ENCODE measurements around the gene LBH.

The LBH gene

DNA sequence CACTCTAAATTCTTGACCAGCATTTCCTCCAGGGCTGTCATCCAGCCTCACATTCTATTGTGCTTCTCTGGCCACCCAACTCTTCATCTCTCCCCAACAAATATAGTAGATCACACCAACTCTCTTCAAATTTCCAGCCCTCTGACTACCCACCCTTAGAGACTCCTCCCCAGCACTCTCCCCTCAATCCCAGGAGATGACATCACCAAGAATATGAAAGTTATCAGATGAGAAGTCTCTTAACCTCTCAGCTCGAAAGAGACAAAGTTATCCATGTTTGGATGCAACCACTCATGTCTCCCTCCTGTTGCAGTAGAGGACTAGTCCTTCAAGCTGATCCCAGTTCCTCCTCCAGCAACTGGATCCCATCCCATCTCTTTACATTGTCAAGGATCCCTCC, 47.1 kb downstream of the LBH start:
- no peak for DNase-seq

DNA sequence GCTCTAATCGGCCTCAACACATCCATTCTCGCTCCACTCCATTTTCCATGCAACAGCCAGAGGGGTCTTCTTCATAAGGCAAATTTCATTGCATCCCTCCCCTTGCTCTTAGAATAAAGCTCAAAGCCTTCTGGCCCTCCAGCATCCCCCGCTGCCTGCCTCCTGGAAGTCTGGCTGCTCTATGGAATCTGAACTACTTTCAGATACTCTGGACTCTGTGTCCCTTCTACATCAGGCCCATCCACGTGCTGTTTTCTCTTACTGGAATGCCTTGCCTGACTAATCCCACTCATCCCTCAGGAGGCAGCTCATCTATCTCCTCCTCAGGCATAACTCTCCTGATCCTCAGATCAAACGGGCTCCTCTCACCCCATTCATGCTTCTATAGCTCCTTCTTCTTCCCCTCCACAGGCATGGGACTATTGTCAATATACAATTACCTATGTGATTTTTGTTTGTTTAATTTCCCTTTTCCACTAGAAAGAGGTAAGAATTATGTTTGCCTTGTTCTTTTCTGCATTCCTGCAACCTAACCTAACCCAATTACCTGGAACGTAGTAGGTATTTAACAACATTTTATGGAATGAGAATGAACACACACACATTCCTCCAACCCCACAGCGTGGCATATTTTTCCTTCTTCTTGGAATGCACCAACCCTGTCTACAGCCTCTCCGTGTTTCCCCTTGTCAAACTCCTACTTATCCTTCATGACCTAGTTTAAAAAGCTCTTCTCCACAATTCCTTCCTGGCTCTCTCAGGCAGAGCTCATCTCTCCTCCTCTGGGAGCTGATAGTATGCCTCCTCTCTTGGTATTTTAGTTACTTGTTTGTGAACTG, 49.5 kb downstream of the LBH start:
- DNase-seq, result no peak

DNA sequence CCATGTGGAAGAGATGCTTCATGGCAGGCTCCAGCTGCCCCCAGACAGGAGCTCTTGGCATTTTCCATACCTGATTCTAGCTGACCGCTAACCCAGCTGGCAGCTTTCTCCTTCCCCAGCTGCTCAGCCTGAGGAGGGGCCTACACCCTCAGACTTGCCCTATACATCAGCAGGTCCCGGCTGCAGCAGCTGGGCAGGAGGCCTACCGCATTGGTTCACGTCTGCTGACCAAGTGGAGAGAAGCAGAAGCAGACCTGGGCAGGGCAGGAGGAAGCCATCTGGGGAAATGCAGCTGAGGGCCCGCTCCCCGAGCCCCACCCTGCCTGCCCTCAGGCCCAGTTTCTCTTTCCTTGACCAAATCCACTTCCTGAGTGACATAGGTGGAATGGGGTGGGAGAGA, 50.7 kb downstream of the LBH start:
- DNase-seq, result no peak

DNA sequence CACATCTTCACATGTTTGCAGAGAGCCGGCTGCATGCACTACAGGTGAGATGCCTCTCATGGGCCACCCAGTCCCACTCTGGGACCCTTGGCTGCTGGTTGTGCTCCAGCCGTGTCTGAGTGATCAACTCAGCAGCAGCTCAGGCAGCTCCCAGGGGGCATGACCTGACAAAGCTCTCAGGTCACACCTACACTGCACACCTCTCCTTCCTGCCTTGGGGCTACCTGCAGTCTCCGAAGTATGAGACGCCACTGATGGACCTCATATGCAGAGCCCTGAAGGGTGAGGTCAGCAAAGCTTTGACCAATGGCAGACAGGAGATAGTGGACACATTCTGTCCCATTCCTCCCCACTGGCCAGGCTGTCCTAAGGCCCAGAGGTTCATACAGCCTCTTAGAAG, 51.4 kb downstream of the LBH start:
- no peak for DNase-seq

DNA sequence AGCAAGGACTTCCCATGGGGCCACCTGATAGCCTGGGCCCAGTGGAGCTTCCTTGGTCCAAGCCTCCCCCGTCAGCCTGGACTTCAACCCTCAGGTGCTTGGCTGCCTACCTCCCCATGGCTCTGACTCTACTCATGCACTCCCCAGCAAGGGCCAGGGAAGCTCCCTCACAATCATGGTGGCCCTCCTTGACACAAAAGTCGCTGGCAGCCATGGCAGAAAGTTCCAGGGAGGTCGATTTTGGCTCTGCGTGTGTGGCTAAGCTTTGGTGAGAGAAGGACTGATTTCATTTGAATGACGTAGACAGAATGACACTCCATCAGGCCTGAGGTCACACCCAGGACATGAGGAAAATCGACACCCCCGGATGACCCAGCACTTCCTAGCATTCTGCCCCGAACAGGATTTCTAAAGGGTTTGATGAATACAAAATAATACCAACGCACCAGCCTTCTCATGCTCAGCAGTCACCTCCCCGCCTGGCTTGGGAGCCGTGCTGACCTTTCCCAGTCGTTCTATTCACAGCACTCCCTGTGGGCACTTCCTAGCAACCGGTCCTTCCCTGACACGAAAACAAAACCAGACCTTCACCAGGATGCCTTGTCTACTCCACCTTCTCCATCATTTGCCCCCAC, 52.7 kb downstream of the LBH start:
- no peak for DNase-seq

DNA sequence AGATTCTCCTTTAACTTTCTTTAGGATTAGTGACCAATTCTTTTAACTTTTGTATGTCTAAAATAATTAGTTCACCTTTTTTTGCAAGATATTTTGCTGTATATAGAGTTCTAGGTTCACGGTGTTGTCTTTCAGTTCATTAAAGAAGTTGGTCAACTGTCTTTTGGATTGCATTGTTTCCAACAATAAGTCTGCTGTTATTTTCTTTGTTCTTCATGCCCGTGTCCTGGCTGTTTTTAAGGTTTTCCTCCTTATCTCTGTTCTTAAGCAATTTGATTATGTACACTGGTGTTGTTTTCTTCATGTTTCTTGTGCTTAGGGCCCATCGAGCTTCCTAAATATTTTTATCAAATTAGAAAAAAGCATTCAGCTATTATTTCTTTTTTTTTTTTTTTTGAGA, 54.4 kb downstream of the LBH start:
- no peak for DNase-seq

DNA sequence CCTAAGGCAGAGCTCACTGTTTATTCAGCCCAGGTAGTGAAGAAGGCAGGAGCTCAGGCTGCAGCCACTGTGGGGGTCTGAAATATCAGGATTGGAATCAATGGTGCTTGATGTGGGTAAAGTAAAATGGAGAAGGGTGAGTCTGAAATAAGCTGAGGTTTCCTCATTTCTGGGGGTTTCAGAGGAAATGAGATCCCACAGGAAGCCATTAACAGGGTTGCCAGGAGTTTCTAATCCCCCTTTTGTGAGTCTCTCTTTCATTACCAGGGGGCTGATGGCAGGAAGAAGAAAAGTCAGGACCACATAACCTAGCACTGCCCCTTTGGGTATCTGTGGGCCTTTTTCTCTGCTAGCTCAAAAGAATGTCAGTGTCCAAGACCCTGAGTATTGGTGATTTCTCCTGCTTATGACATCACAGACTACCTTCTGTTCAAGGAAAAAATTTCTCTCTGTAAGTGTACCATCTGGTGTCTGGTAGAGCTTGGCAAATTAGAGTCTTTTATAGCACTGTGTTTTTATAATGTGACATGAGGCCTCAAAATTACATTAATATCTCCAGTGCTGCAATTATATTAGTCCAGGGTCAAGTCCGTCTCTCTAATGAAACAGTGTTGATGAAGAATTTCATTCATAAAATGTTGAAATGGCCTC, 56.0 kb downstream of the LBH start:
- no peak for DNase-seq

DNA sequence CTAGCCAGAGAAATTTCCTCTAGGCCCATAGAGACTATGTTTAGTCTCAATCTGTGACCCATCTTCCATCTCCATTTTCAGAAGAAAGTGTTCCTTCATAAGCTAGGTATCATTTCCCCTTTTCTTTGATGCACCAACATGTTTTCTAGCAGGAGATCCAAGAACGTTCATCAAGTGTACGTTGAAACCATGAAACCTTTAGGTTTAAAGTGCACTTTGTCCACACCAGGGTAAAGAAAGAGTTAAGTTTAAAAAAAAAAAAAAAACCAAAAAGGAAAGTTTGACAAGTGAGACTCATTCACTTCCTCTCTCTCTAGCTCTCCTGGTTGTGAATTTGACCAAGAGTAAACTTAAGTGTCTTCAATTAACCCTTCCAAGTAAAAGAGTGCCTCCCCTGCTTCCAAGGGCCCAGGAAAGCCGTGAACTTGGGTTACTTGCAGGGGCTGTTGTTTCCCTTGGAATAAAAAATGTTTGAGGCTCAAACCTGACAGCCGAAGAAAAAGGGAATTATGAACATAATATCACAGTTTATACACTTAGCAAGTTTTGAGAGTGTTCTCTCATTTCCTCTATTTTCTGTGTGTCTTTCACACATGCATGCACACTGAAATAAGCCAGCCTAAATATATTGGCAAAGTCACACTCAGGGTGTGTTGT, 56.7 kb downstream of the LBH start:
- no peak for DNase-seq

DNA sequence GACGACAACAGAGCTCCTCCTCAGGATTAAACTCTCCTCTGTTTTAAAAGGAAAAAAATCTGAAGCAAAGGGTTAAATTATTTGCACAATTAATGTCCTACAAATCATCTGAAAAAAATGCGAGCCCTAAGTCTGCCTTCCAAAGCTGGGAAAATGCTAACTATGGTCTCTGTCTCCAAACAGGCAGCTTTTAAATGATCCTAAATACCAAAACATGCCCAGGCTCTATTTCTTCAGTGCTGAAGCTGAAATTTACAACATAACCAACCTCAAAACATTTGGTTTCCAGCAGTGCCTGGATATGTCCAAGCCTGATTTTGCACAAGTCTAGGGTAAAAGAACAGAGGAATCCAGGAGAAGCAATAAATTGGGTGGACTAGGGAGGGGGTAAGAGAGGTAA, 57.2 kb downstream of the LBH start:
- DNase-seq, result no peak

DNA sequence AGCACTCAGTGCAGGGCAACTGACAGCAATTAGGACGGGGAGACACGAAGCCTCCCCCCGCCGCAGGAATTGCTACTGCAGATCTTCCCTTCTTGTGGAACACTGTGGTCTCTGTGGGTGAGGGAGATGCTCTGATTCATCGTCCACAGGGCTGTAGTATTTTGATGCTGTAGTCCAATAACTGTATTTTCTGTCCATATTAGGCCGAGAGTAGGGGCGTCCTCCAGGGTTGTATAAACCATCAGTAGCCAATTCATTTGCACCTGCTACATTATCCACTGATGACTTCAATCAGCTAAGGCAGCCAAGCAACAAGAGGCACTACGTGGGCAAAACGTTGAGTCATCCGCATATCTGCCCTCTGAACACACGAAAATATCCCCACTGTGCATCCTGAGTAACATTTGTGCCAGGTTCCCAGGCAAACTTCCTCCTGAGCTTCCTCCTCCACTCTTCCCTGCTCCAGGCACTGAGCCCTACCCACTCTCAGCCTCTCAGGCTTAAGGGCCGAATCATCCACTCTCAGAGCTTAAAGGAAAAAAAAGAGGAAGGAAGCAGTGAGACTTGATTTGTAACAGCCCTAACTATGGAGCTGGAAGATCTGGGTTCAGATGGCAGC, 62.1 kb downstream of the LBH start:
- DNase-seq, result no peak

DNA sequence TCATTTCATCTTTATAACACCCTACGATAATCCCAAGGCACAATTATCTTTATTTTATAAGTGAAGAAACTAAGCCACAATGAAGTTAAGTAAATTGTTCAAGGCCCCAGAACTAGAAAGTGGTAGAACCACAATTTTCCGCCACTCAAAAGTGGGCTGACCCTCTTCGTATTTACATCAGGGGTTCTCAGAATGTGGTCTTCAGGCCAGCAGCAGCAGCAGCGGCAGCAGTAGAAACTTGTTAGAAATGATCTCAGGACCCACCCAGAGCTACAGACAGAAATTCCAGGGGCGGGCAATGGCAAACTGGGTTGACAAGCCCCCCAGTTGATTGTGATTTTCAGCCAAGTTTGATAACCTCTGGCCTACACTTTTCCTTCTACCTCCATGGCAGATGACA, 62.8 kb downstream of the LBH start:
- no peak for DNase-seq

DNA sequence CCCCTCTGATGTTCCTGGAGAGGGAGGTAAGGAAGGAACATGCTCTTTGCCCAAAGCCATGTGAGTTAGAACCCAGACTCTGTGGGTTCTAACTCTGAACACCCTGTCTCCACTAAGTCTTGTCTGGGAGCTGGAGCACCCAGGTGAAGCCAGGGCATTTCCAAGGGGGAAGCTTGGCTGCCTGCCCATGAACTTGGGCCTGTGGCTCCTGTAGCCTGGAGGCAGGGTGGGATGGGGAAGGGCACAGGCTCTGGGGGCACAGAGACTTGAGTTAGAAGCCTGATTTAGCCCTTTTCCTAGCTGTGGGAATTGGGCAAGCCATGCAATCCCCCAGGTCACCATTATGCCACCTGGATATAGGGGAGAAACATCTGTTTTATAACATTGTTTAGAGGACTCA, 65.2 kb downstream of the LBH start:
- no peak for DNase-seq

DNA sequence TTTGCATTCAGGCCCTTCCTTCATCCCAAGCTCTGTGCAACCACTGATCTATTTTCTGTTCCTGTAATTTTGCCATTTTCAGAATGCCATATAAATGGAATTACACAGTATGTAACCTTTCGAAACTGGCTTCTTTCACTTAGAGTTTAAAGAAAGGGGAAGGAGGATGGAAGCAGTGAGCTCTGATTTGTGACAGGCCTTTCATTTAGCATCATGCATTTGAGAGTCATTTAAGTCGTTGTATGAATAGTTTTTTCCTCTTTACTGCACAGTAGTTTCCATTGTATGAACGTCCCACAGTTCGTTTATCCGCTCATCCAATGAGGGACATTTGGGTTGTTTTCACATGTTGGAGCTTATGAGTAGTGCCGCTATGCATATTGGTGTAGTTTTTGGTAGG, 67.0 kb downstream of the LBH start:
- DNase-seq, result no peak

DNA sequence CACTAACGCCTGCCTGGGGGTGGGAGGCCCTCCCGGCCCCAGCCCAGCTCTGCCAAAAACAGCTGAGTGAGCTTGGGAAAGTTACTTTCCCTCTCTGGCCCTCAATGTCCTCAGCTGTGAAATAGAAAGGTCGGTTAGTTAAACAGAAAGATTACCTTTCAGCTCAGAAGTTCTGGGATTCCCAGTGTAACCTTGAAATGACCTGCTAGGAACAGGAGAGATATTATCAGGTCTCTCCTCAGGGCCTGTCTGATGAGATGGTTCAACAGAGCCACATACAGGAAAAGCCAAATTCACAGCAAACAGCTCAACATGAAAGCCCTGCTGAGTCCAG, 68.8 kb downstream of the LBH start:
- no peak for DNase-seq

DNA sequence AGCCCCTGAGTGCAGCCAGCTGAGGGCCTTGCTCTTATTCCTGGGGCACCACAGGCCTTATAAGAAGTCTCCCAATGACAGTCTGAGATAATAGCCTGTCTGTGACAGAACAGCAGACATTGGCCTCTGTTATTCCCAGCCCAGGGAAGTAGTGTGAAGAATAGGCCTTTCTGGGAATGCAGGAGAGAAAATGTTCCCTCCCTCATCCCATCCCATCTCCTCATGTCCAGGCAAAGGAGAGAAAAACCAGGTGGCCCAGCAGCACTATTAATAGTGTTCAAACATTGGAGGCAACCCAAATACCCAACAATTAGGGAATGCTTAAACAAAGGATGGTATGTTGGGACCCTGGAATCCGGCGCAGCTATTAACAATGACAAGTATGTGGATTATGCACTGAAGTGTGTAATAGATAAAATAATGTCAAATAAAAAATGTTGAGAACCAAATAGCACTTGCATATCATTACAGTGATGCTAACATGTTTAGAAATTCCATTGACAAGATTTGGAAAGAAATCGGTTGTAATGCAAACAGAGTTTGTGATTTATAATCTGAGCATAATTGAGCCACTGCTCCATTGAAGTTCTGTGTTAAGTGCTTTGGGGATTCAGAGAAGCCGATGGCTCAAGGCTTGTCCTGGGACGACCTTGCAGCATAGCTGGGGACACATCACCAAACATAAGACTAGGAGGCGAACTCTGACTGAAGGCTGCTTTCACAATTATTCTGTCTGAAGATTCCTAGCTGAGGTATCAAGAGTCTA, 69.3 kb downstream of the LBH start:
- no peak for DNase-seq

DNA sequence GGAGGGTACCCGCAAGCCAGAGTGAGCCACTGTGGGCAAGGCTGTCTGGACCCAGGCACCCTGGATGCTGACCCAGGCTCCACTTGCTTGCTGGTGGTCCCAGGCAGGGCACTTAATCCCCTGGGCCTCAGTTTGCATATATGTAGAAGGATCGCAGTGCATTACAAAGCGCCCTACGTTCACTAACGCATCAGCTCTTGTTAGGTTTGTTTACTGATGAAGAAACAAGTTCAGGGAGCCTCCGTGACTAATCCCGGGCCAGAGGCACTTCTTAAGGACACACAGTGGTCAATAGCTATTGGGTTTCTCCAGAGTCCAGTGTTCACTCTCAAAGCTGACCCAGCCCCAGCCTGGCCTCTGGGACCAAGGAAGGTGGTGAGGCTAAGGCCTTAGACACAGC, 70.2 kb downstream of the LBH start:
- no peak for DNase-seq

DNA sequence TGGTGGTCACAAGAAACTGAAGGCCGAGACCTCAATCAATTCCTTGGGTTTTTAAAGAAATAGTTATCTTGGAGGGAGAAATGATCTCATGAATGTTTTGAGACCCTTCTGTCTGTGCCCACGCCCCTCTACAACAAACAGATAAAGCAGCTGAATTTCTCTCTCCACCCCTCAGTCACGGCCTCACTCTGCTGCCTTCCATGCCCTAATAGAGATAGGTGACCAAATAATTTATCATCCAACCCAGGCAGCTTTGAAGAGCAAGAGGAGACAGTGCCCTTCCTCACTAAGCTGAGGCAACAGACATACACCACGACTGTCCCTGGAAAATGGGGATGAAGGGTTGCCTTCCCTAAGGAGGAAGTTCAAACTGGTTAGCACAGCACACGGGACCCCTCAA, 71.2 kb downstream of the LBH start:
- no peak for DNase-seq

DNA sequence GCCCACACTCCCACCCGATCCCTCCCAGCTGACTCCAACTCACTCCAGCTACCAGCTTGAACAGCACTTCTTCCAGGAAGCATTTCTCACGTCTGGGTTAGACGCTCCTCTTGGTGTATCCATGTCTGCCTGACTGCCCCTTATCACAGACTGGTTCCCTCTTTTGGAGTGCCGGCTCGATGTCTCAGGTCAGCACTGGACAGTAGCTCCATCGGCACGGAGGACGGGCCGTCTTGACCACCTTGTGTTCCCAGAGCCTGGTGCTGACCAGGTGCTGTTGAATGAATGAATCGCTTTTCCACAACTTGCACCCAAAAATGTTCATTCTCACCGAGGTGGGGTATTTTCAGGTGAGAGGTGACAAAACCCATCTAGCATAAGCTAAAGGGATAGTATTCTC, 71.8 kb downstream of the LBH start:
- DNase-seq, result no peak

DNA sequence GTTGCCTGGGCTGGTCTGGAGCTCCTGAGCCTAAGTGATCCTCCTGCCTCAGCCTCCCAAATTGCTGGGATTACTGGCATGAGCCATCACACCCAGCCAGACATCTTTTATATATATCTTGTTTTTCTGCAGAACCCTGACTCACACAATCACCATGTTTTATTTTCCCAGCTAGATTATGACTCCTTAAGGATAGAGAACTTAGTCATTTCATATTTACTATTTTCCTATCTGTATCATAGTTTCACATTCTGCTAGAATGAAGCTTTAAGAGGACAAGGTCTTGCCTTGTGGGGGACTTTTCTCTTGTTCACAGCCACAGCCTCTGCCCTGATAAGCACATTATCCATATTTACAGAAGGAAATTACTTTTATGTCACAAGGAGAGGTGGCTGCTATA, 73.9 kb downstream of the LBH start:
- no peak for DNase-seq

DNA sequence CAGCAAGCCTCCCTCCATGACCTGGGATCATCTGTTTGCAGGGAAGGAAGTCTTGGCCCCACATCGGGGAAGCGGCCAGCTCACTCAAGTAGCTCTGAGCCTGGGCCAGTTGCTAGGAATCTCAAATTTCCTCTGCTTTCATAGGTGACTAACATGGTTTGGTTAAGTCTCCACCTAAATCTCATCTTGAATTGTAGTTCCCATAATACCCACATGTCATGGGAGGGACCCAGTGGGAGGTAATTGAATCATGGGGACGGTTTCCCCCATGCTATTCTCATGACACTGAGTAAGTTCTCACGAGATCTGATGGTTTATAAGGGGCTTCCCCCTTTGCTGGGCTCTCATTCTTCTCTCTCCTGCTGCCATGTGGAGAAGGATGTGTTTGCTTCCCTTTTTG, 75.2 kb downstream of the LBH start:
- DNase-seq, result peak; percentile 43

DNA sequence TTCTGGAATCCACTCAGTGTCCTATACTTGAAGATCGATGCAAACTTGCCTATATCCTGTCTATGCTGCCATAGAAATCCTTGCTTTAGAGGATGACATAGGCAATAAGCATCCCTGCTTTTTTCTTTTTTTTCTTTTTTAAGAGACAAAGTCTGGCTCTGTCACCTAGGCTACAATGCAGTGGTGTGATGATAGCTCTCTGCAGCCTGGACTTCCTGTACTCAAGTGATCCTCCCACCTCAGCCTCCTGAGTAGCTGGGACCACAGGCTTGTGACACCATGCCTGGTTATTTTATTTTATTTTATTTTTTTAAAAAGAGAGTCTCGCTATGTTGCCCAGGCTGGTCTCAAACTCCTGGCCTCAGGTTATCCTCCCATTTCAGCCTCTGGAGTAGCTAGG, 76.9 kb downstream of the LBH start:
- DNase-seq, result no peak

Data from activated CD4-positive, alpha-beta T cell treated with anti-CD3 and anti-CD28 coated beads for 48 hours (primary cell).